Erythroblast (primary cell): ENCODE results near the gene DBH.

ENCODE experiments used
- DNase-seq, 2 experiments: peaks; one replicate each; lab custom pipeline; 2025; lab: John Stamatoyannopoulos, UW
- GATA1 ChIP-seq: IDR thresholded peaks from 2 replicates; pipeline ENCODE4 v1.6.1; 2011; ENCODE audit warnings: low read depth, mild to moderate bottlenecking, control low read depth, low read length, moderate library complexity
- POLR2A ChIP-seq: IDR thresholded peaks from 2 replicates; pipeline ENCODE4 v1.6.1; 2011; ENCODE audit warnings: mild to moderate bottlenecking, low read length

DBH gene

GRCh38 chr9:133676450-133676849, 40.3 kb downstream of the DBH start:
- DNase-seq = no peak

GRCh38 chr9:133677126-133678010, 41.2 kb downstream of the DBH start:
- DNase-seq = peak; percentile 11 to 56
- TF ChIP-seq GATA1 (no peak), POLR2A (no peak)

More at GRCh38 chr9:133676450-133676849, 40.3 kb downstream of the DBH start:
- TF ChIP-seq POLR2A (no peak), GATA1 (no peak)

GRCh38 chr9:133679056-133679455, 42.9 kb downstream of the DBH start:
- DNase-seq = no peak
- TF ChIP-seq POLR2A = no peak
- no peak for TF ChIP-seq GATA1

GRCh38 chr9:133679466-133680061, 43.4 kb downstream of the DBH start:
- no peak for TF ChIP-seq POLR2A
- no peak for TF ChIP-seq GATA1
- no peak for DNase-seq

GRCh38 chr9:133680250-133680975, 44.2 kb downstream of the DBH start:
- no peak for DNase-seq
- no peak for TF ChIP-seq POLR2A
- no peak for TF ChIP-seq GATA1

GRCh38 chr9:133680976-133681657, 45.0 kb downstream of the DBH start:
- TF ChIP-seq POLR2A (no peak), GATA1 (no peak)
- no peak for DNase-seq

GRCh38 chr9:133681658-133682306, 45.6 kb downstream of the DBH start:
- DNase-seq = no peak
- TF ChIP-seq GATA1 (no peak), POLR2A (no peak)

- TF ChIP-seq POLR2A (no peak), GATA1 (no peak)
- no peak for DNase-seq
Observed at GRCh38 chr9:133682818-133683585, 46.8 kb downstream of the DBH start.

GRCh38 chr9:133683586-133684120, 47.5 kb downstream of the DBH start:
- TF ChIP-seq POLR2A = no peak
- TF ChIP-seq GATA1 = no peak
- DNase-seq = no peak

- DNase-seq = no peak
- TF ChIP-seq POLR2A = no peak
- TF ChIP-seq GATA1 = no peak
Observed at GRCh38 chr9:133684121-133684935, 48.2 kb downstream of the DBH start.

- no peak for DNase-seq
- TF ChIP-seq POLR2A (no peak), GATA1 (no peak)
Observed at GRCh38 chr9:133684936-133685361, 48.8 kb downstream of the DBH start.

GRCh38 chr9:133685653-133686609, 49.8 kb downstream of the DBH start:
- no peak for TF ChIP-seq POLR2A
- TF ChIP-seq GATA1 = no peak
- no peak for DNase-seq
